PC-3 (cell line): ENCODE measurements around the gene KNCN.

Experiments used
- EZH2 ChIP-seq: fragments of 300-600 bp; sonication (generic); IDR thresholded peaks from one replicate; pipeline ENCODE4 v1.6.1; 2017; ENCODE audit warnings: antibody characterized with exemption, mild to moderate bottlenecking, low read length; ENCODE audit not compliant: unreplicated experiment
- TF ChIP-seq, protein P1 (sequence below): fragments of 300-600 bp; sonication (generic); conservative IDR thresholded peaks from 2 replicates; pipeline ENCODE4 v1.5.1; 2017; ENCODE audit warnings: antibody characterized with exemption, low read depth, mild to moderate bottlenecking, low read length

DNA sequence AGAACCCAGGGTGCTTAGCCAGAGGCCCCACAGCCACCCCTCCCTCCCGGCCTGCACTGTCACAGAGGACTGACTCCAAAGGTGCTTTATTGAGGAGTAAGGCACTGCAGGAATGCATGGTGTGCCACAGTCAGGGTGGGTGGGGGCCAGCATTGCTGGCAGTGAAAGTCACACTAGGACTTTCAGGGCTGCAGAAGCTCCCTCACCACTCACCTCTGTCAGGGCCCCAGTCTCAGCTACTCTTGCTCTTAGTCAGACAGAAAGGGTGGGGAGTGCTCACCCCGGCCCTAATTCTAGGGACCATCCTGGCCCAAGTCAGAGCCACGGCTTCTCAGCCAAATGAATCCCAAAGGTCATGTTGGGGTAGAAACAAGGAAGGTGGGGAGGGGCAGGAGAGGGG, 19.4 kb downstream of the KNCN start:
- TF ChIP-seq EZH2, result no peak
- TF ChIP-seq, protein P1, sequence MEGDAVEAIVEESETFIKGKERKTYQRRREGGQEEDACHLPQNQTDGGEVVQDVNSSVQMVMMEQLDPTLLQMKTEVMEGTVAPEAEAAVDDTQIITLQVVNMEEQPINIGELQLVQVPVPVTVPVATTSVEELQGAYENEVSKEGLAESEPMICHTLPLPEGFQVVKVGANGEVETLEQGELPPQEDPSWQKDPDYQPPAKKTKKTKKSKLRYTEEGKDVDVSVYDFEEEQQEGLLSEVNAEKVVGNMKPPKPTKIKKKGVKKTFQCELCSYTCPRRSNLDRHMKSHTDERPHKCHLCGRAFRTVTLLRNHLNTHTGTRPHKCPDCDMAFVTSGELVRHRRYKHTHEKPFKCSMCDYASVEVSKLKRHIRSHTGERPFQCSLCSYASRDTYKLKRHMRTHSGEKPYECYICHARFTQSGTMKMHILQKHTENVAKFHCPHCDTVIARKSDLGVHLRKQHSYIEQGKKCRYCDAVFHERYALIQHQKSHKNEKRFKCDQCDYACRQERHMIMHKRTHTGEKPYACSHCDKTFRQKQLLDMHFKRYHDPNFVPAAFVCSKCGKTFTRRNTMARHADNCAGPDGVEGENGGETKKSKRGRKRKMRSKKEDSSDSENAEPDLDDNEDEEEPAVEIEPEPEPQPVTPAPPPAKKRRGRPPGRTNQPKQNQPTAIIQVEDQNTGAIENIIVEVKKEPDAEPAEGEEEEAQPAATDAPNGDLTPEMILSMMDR, result no peak
